DOHH2 (cell line): ENCODE results near the gene H1-8.

Experiments used
- H3F3A ChIP-seq: fragments of 200-600 bp; sonication (generic), shearing (Covaris generic); 2 replicates; pipeline ENCODE4 v1.6.0; 2016; ENCODE audit warnings: antibody characterized with exemption, mild to moderate bottlenecking; ENCODE audit not compliant: control insufficient read depth, insufficient read depth
- H3K27ac ChIP-seq: fragments of 200-600 bp; sonication (generic); 2 replicates; pipeline ENCODE4 v1.5.1; 2014; ENCODE audit warnings: low read depth, mild to moderate bottlenecking, low read length, moderate library complexity
- H3K27me3 ChIP-seq: fragments of 200-600 bp; sonication (generic); 2 replicates; pipeline ENCODE4 v1.6.1; 2014; ENCODE audit warnings: mild to moderate bottlenecking, low read length, mixed read lengths; ENCODE audit not compliant: control insufficient read depth
- H3K36me3 ChIP-seq: fragments of 200-600 bp; sonication (generic); 2 replicates; pipeline ENCODE4 v1.6.1; 2014; ENCODE audit warnings: mild to moderate bottlenecking, low read length, moderate library complexity, mixed read lengths; ENCODE audit not compliant: control insufficient read depth
- H3K4me1 ChIP-seq: fragments of 200-600 bp; sonication (generic); 2 replicates; pipeline ENCODE4 v1.6.1; 2014; ENCODE audit warnings: mild to moderate bottlenecking, low read length, mixed read lengths; ENCODE audit not compliant: control insufficient read depth
- H3K4me2 ChIP-seq: fragments of 200-600 bp; sonication (generic); 2 replicates; pipeline ENCODE4 v1.6.0; 2014; ENCODE audit warnings: mild to moderate bottlenecking, low read length, moderate library complexity
- H3K4me3 ChIP-seq: fragments of 200-600 bp; sonication (generic); 2 replicates; pipeline ENCODE4 v1.5.1; 2014; ENCODE audit warnings: mild to moderate bottlenecking, low read length, mixed read lengths
- H3K79me2 ChIP-seq: fragments of 200-600 bp; sonication (generic); 2 replicates; pipeline ENCODE4 v1.6.1; 2014; ENCODE audit warnings: mild to moderate bottlenecking, low read length, mixed read lengths; ENCODE audit not compliant: control insufficient read depth
- H3K9me2 ChIP-seq: fragments of 200-600 bp; sonication (generic); replicated peaks from 2 replicates; pipeline ENCODE4 v1.6.1; 2014; ENCODE audit warnings: mild to moderate bottlenecking, low read length, mixed read lengths; ENCODE audit not compliant: control insufficient read depth
- H3K9me3 ChIP-seq: fragments of 200-600 bp; sonication (generic); 2 replicates; pipeline ENCODE4 v1.6.1; 2014; ENCODE audit warnings: antibody characterized with exemption, low read length, mixed read lengths; ENCODE audit not compliant: control insufficient read depth, insufficient read depth
- H4K20me1 ChIP-seq: fragments of 200-600 bp; sonication (generic); 2 replicates; pipeline ENCODE4 v1.6.0; 2014; ENCODE audit warnings: low read depth, mild to moderate bottlenecking, antibody characterized with exemption, low read length, moderate library complexity; ENCODE audit not compliant: control insufficient read depth, insufficient read depth
- EZH2phosphoT487 ChIP-seq: fragments of 200-600 bp; sonication (generic); IDR thresholded peaks from 2 replicates; pipeline ENCODE4 v1.6.1; 2017; ENCODE audit warnings: borderline replicate concordance, mild to moderate bottlenecking, antibody characterized with exemption, low read length, moderate library complexity, mixed read lengths
- TF ChIP-seq, protein P1 (sequence below): fragments of 200-600 bp; sonication (generic); IDR thresholded peaks from one replicate; pipeline ENCODE4 v1.5.1; 2014; ENCODE audit warnings: antibody characterized with exemption, mild to moderate bottlenecking, low read depth, low read length; ENCODE audit not compliant: poor library complexity, severe bottlenecking

Gene H1-8

DNA sequence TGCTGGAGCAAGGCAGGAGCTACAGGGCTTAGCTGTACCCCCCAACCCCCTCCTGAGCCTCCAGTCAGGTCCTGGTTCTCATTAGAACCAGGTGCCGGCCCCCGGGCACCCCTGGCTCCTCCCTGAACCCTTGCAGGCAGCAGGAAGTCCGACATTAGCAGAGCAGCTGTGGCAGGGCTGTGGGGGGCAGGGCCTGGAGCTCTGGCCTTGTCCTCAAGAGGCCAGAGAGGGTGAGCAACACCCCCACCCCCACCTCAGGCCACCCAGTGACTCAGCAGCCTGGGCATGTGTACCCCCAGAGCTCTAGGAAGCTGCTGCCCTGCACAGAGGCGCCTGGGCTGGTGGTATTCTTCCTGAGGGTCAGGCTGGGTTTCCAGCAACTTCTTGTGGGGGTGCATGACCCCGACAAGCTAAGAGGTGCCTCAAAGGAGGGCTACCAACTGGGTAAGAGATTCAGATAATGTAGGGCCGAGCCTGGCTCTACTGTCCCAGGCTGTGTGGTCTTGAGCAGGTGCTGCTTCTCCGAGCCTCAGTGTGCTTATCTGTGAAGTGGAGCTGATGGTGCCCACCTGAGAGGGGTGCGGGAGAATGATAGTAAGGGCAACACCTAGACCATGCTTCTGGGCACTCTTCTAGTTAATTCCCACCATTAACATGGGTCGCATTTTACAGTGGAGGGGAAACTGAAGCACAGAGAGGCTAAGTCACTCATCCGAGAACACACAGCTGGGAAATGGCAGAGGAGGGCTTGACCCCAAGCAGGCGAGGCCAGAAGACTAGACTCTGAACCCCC is 16.0 kb downstream of the H1-8 start:
- H3K27me3 ChIP-seq, result peaks cover 4% of the 10 kb centered on the region; the same call in 1 of the 2 replicates
- no peak overlapping the region for H3K4me3 ChIP-seq
- H3K36me3 ChIP-seq, result no peaks in the 10 kb centered on the region
- no peaks in the 10 kb centered on the region for H3K79me2 ChIP-seq
- H3K4me2 ChIP-seq, result peak overlapping the region; percentile 46
- TF ChIP-seq, protein P1, sequence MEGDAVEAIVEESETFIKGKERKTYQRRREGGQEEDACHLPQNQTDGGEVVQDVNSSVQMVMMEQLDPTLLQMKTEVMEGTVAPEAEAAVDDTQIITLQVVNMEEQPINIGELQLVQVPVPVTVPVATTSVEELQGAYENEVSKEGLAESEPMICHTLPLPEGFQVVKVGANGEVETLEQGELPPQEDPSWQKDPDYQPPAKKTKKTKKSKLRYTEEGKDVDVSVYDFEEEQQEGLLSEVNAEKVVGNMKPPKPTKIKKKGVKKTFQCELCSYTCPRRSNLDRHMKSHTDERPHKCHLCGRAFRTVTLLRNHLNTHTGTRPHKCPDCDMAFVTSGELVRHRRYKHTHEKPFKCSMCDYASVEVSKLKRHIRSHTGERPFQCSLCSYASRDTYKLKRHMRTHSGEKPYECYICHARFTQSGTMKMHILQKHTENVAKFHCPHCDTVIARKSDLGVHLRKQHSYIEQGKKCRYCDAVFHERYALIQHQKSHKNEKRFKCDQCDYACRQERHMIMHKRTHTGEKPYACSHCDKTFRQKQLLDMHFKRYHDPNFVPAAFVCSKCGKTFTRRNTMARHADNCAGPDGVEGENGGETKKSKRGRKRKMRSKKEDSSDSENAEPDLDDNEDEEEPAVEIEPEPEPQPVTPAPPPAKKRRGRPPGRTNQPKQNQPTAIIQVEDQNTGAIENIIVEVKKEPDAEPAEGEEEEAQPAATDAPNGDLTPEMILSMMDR, result no peak
- TF ChIP-seq EZH2phosphoT487, result no peak
- no peak overlapping the region for H3K27ac ChIP-seq
- H3K9me2 ChIP-seq, result no peaks in the 10 kb centered on the region
- no peaks in the 10 kb centered on the region for H4K20me1 ChIP-seq
- no peaks in the 10 kb centered on the region for H3K9me3 ChIP-seq
- H3F3A ChIP-seq, result no peaks in the 10 kb centered on the region
- H3K4me1 ChIP-seq, result peaks cover 19% of the 10 kb centered on the region

DNA sequence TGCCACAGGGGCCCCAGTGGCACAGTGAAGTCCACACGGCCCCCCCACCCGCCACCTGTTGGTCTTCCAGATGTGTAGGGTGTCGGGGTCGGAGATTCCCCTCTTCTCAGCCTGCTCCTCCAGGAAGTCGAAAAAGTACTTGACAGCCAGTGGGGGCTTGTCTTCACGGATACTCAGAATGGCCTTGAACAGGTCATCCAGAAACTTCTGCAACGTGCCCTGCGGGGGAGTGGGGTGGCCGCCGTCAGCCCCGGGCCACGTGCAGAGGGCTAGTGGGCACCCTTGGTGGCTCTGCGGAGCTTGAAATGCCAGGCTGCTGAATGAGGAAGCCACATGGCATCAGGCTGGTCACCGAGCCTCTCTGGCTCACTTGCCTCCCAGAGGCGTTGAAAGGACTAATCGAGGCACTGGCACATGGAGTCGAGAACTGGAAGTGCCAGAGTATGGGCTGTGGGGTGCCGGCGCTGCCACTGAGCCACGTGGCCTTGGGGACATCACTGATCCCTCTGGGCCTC is 16.6 kb downstream of the H1-8 start:
- H3K9me2 ChIP-seq, result no peaks in the 10 kb centered on the region
- no peak overlapping the region for H3K4me2 ChIP-seq
- H3K27ac ChIP-seq, result no peak overlapping the region

DNA sequence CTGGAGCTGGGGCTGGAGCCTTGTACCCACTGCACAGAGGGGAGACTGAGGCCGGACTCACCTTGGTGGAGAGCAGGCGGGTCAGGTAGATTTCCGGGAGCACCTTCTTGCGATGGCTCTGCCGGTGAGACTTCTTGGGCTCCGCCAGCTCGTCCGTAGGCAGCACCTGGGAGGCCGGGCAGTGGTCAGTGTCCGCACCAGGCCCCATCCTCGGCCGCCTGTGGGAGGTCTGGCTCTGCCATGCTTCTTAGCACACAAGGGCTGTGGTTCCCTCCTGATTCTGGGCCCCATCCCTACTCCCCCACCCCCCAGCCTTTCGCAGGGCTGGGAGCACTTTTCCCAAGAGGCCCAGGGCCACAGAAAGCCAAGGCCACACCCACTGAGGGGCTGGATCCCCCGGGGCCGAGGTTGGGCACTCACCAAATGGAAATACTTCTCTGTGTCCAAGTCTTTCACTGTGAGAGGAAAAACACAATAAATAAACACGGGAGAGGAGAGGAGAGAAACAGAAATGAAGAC is 17.4 kb downstream of the H1-8 start:
- peaks cover 19% of the 10 kb centered on the region for H3K4me1 ChIP-seq
- H3K9me3 ChIP-seq, result no peaks in the 10 kb centered on the region
- no peaks in the 10 kb centered on the region for H3K36me3 ChIP-seq
- H3F3A ChIP-seq, result no peaks in the 10 kb centered on the region
- H3K27ac ChIP-seq, result no peak overlapping the region
- H3K9me2 ChIP-seq, result no peaks in the 10 kb centered on the region
- no peaks in the 10 kb centered on the region for H3K79me2 ChIP-seq
- no peak overlapping the region for H3K4me3 ChIP-seq
- H4K20me1 ChIP-seq, result no peaks in the 10 kb centered on the region
- TF ChIP-seq, protein P1, result no peak
- TF ChIP-seq EZH2phosphoT487, result no peak
- no peak overlapping the region for H3K4me2 ChIP-seq
- H3K27me3 ChIP-seq, result no peaks in the 10 kb centered on the region

More for the DNA sequence above, 16.6 kb downstream of the H1-8 start:
- Histone ChIP-seq H3K79me2 (no peaks in the 10 kb centered on the region), H3K27me3 (peaks cover 4% of the 10 kb centered on the region; the same call in 1 of the 2 replicates), H4K20me1 (no peaks in the 10 kb centered on the region), H3F3A (no peaks in the 10 kb centered on the region), H3K36me3 (no peaks in the 10 kb centered on the region), H3K4me1 (peaks cover 19% of the 10 kb centered on the region), H3K9me3 (no peaks in the 10 kb centered on the region), H3K4me3 (no peak overlapping the region)
- no peak for TF ChIP-seq EZH2phosphoT487
- TF ChIP-seq, protein P1, result no peak
